HG02840 (cell line): ENCODE data around the gene CCNF.
A peak's percentile ranks its signal among the peaks of the same experiment; 100 is the strongest.

Experiments used
- ATAC-seq: cut with Tn5 transposase; IDR thresholded peaks from one replicate; pipeline ENCODE4 v1.9.1; 2021; ENCODE audit warnings: mild to moderate bottlenecking, moderate library complexity, moderate number of reproducible peaks; ENCODE audit not compliant: unreplicated experiment, low FRiP score

Gene CCNF

GRCh38 chr16:2455081-2455845 lies 26.0 kb downstream of the CCNF start:
- ATAC-seq = no peak

- ATAC-seq = no peak
Observed at GRCh38 chr16:2456551-2457153, 27.4 kb downstream of the CCNF start.

GRCh38 chr16:2457267-2457666 lies 28.0 kb downstream of the CCNF start:
- no peak for ATAC-seq

- no peak for ATAC-seq
Observed at GRCh38 chr16:2457946-2458345, 28.7 kb downstream of the CCNF start.

GRCh38 chr16:2458887-2459646 lies 29.8 kb downstream of the CCNF start:
- no peak for ATAC-seq

GRCh38 chr16:2459647-2460390 lies 30.6 kb downstream of the CCNF start, which contains the start of gene TEDC2:
TEDC2 (plus strand) TSS chr16:2460109; CDS start chr16:2460145, 36 bp downstream.
- ATAC-seq = peak; percentile 83

GRCh38 chr16:2460391-2460713 lies 31.1 kb downstream of the CCNF start:
- ATAC-seq = no peak

- no peak for ATAC-seq
Observed at GRCh38 chr16:2460916-2461315, 31.7 kb downstream of the CCNF start.

- ATAC-seq = no peak
Observed at GRCh38 chr16:2462031-2462866, 33.0 kb downstream of the CCNF start.

GRCh38 chr16:2464333-2464732 lies 35.1 kb downstream of the CCNF start:
- no peak for ATAC-seq

GRCh38 chr16:2465653-2466415 lies 36.6 kb downstream of the CCNF start:
- ATAC-seq = no peak

GRCh38 chr16:2466667-2467527 lies 37.6 kb downstream of the CCNF start:
- no peak for ATAC-seq

- no peak for ATAC-seq
Observed at GRCh38 chr16:2467528-2468232, 38.4 kb downstream of the CCNF start.

GRCh38 chr16:2468233-2468724 lies 39.0 kb downstream of the CCNF start:
- no peak for ATAC-seq

- no peak for ATAC-seq
Observed at GRCh38 chr16:2468725-2469398, 39.6 kb downstream of the CCNF start.

GRCh38 chr16:2469399-2470233 lies 40.4 kb downstream of the CCNF start:
- no peak for ATAC-seq
